Sigmoid colon (tissue), 7 donors: ENCODE measurements around the gene NEDD8. TPM values are rescaled to one million over a fixed set of nuclear protein-coding genes. Genes with fewer than 3 reads are reported as not detected.

Experiments
- DNase-seq: peaks from one replicate; pipeline ENCODE4 v3.0.0-alpha.2; 2019
- H3K27ac ChIP-seq, 4 donors: fragments of 200-600 bp; sonication (generic); one replicate each; pipeline ENCODE4 v1.5.1; 2016 to 2019; ENCODE audit warnings: mild to moderate bottlenecking in 1 of 4
- H3K27me3 ChIP-seq, 3 donors: fragments of 200-600 bp; sonication (generic); one replicate each; pipeline ENCODE4 v1.5.1; 2019; ENCODE audit warnings: mild to moderate bottlenecking in 1 of 3
- H3K36me3 ChIP-seq, 4 donors: fragments of 200-600 bp; sonication (generic); one replicate each; pipeline ENCODE4 v1.5.1; 2016 to 2019
- H3K4me1 ChIP-seq, 4 donors: fragments of 200-600 bp; sonication (generic); one replicate each; pipeline ENCODE4 v1.5.1; 2017 to 2019
- H3K4me3 ChIP-seq, 4 donors: fragments of 200-600 bp; sonication (generic); one replicate each; pipeline ENCODE4 v1.5.1; 2017 to 2019; ENCODE audit warnings: mild to moderate bottlenecking in 2 of 4, moderate library complexity in 1 of 4
- H3K9me3 ChIP-seq, 4 donors: fragments of 200-600 bp in 3 of 4; sonication (generic) in 3 of 4; one replicate each; pipeline versions ENCODE4 v1.5.1 to v1.6.1; 2013 to 2019
- CTCF ChIP-seq, 4 experiments: fragments of 450-650 bp in 3 of 4; fragments of 200-600 bp in 1 of 4; IDR thresholded peaks; one replicate each; pipeline ENCODE4 v1.5.1; 2016 to 2019; ENCODE audit warnings: antibody characterized with exemption in 4 of 4, mild to moderate bottlenecking in 3 of 4, moderate library complexity in 2 of 4
- EP300 ChIP-seq, 4 donors: sonication (generic); formaldehyde crosslinking; IDR thresholded peaks; one replicate each; pipeline ENCODE4 v1.6.1; 2017; ENCODE audit warnings: antibody characterized with exemption in 4 of 4
- POLR2A ChIP-seq, 2 donors: fragments of 450-650 bp; IDR thresholded peaks; one replicate each; pipeline ENCODE4 v1.6.1; 2016; ENCODE audit warnings: antibody characterized with exemption in 2 of 2, mild to moderate bottlenecking in 2 of 2, moderate library complexity in 2 of 2
- POLR2AphosphoS5 ChIP-seq, 4 donors: sonication (generic); formaldehyde crosslinking; IDR thresholded peaks; one replicate each; pipeline ENCODE4 v1.6.1; 2017; ENCODE audit warnings: antibody characterized with exemption in 4 of 4
- WGBS, 2 donors: extraction: QIAGEN DNeasy Blood & Tissue Kit; methylation state at CpG; one replicate each; pipeline ENCODE4 v1.1.7; 2013; 5-methylcytosine and 5-hydroxymethylcytosine counted together
- intact Hi-C: fragments of 100-400 bp; cut with DNase I; formaldehyde crosslinking; loops from one replicate; pipeline ENCODE4 v1.15.1; 2023
- polyA plus RNA-seq, 3 donors: library from polyadenylated mRNA; stranded (reverse); fragments of 200-250 nt; gene quantifications; one replicate each; pipeline ENCODE4 v1.2.3, GENCODE V29; 2013
- total RNA-seq, 4 donors: library from RNA; depleted of rRNA; stranded (reverse); fragments of >200 nt; gene quantifications; one replicate each; pipeline ENCODE4 v1.1.0, GENCODE V29; 2016
- donor health status: healthy with polysubstance abuse.
- donor health status: Bipolar disorder and iron deficiency.
- donor health status: healthy.

Gene NEDD8
- total and polyA plus RNA-seq, 7 donors = 104 to 243 (median 204) TPM

GRCh38 chr14:24194873-24195185 lies 37.3 kb downstream of the NEDD8 start:
- intact Hi-C loops = loop anchor here (2.0 kb wide), 1 partner anchor 18 kb away; the partner anchor contains the start of gene CHMP4A
- Histone ChIP-seq H3K27ac (peak overlapping the region; percentile 86 to 98 (median 96)), H3K4me1 (peaks cover 0 to 31% (median 26%) of the 10 kb centered on the region in 4 donors), H3K4me3 (peak overlapping the region; percentile 66 to 91 (median 84)), H3K36me3 (peaks cover 0 to 31% (median 16%) of the 10 kb centered on the region in 4 donors), H3K9me3 (no peaks in the 10 kb centered on the region), H3K27me3 (no peaks in the 10 kb centered on the region)
- WGBS, 2 donors = 42 to 56% methylated on average over 8 of the region's 8 CpGs
- TF ChIP-seq EP300 (IDR thresholded peaks at IDR 0.05) = no peak
- no peak for TF ChIP-seq POLR2AphosphoS5 (IDR thresholded peaks at IDR 0.05)
- no peak for TF ChIP-seq CTCF (IDR thresholded peaks at IDR 0.05)
- TF ChIP-seq POLR2A (IDR thresholded peaks at IDR 0.05) = no peak
- DNase-seq = no peak

GRCh38 chr14:24194186-24194872 lies 37.8 kb downstream of the NEDD8 start:
- peak overlapping the region; percentile 66 to 91 (median 84) for H3K4me3 ChIP-seq
- WGBS, 2 donors = 86 to 91% methylated on average over 7 of the region's 7 CpGs
- peaks cover 0 to 32% (median 16%) of the 10 kb centered on the region in 4 donors for H3K36me3 ChIP-seq
- intact Hi-C loops = loop anchor here (2.0 kb wide), 1 partner anchor 18 kb away; the partner anchor contains the start of gene CHMP4A
- H3K27me3 ChIP-seq = no peaks in the 10 kb centered on the region
- no peak for DNase-seq
- peak overlapping the region; percentile 86 to 98 (median 96) for H3K27ac ChIP-seq
- no peaks in the 10 kb centered on the region for H3K9me3 ChIP-seq
- H3K4me1 ChIP-seq = peaks cover 0 to 31% (median 26%) of the 10 kb centered on the region in 4 donors
- TF ChIP-seq POLR2A (IDR thresholded peaks at IDR 0.05) = no peak
- no peak for TF ChIP-seq EP300 (IDR thresholded peaks at IDR 0.05)
- no peak for TF ChIP-seq POLR2AphosphoS5 (IDR thresholded peaks at IDR 0.05)
- TF ChIP-seq CTCF (IDR thresholded peaks at IDR 0.05) = no peak

- TF ChIP-seq CTCF (IDR thresholded peaks at IDR 0.05) = no peak
- TF ChIP-seq EP300 (IDR thresholded peaks at IDR 0.05) = no peak
- no peak for TF ChIP-seq POLR2AphosphoS5 (IDR thresholded peaks at IDR 0.05)
- TF ChIP-seq POLR2A (IDR thresholded peaks at IDR 0.05) = no peak
- Histone ChIP-seq H3K36me3 (peaks cover 0 to 32% (median 16%) of the 10 kb centered on the region in 4 donors), H3K9me3 (no peaks in the 10 kb centered on the region), H3K27me3 (no peaks in the 10 kb centered on the region), H3K4me1 (peaks cover 0 to 41% (median 35%) of the 10 kb centered on the region in 4 donors), H3K27ac (no peak overlapping the region), H3K4me3 (no peak overlapping the region)
- intact Hi-C loops = no loop called here
- 95 to 97% methylated on average over 15 of the region's 15 CpGs for WGBS, 2 donors
- no peak for DNase-seq
Observed at GRCh38 chr14:24192933-24193332, 39.2 kb downstream of the NEDD8 start.

GRCh38 chr14:24190416-24190815 lies 41.8 kb downstream of the NEDD8 start:
- H3K9me3 ChIP-seq = no peaks in the 10 kb centered on the region
- no peak overlapping the region for H3K4me3 ChIP-seq
- WGBS, 2 donors = 93 to 96% methylated on average over 10 of the region's 10 CpGs
- peaks cover 0 to 34% (median 29%) of the 10 kb centered on the region in 4 donors for H3K4me1 ChIP-seq
- no peak overlapping the region for H3K27ac ChIP-seq
- TF ChIP-seq EP300 (IDR thresholded peaks at IDR 0.05) (no peak), POLR2AphosphoS5 (IDR thresholded peaks at IDR 0.05) (no peak), POLR2A (IDR thresholded peaks at IDR 0.05) (no peak), CTCF (IDR thresholded peaks at IDR 0.05) (no peak)
- intact Hi-C loops = no loop called here
- H3K27me3 ChIP-seq = no peaks in the 10 kb centered on the region
- DNase-seq = no peak
- peaks cover 0 to 46% (median 28%) of the 10 kb centered on the region in 4 donors for H3K36me3 ChIP-seq
